ENCODE data around the gene BBS2. TPM values are rescaled to one million over a fixed set of nuclear protein-coding genes. Genes with fewer than 3 reads are reported as not detected.

The BBS2 gene
- total RNA-seq, 1 experiment from 2014 or later, result 36.4 TPM

GRCh38 chr16:56559109-56559508 is 39.3 kb upstream of the BBS2 start:
- TF ChIP-seq CTCF (IDR thresholded peaks at IDR 0.05; ENCODE audit: unreplicated experiment), result no peak
- Mint-ChIP-seq H3K9me3 (ENCODE audit: low read depth, unreplicated experiment) (no peaks in the 10 kb centered on the region), H3K4me3 (ENCODE audit: low read depth, unreplicated experiment) (no peak overlapping the region), H3K27ac (ENCODE audit: unreplicated experiment) (no peak overlapping the region), H3K4me1 (ENCODE audit: low read depth, unreplicated experiment) (no peaks in the 10 kb centered on the region), H3K36me3 (ENCODE audit: insufficient read depth, unreplicated experiment) (no peaks in the 10 kb centered on the region), H3K27me3 (ENCODE audit: unreplicated experiment) (peaks cover 72% of the 10 kb centered on the region)
- no peak for DNase-seq
- CTCF ChIA-PET, result no interaction called here
- intact Hi-C loops (cut with micrococcal nuclease; ENCODE audit: unreplicated experiment), result no loop called here
- no TSS peak for BruUV-seq (replicated peaks)

- Mint-ChIP-seq H3K36me3 (ENCODE audit: insufficient read depth, unreplicated experiment) (no peaks in the 10 kb centered on the region), H3K4me3 (ENCODE audit: low read depth, unreplicated experiment) (no peak overlapping the region), H3K27me3 (ENCODE audit: unreplicated experiment) (peaks cover 72% of the 10 kb centered on the region), H3K27ac (ENCODE audit: unreplicated experiment) (no peak overlapping the region), H3K4me1 (ENCODE audit: low read depth, unreplicated experiment) (no peaks in the 10 kb centered on the region), H3K9me3 (ENCODE audit: low read depth, unreplicated experiment) (no peaks in the 10 kb centered on the region)
- no peak for TF ChIP-seq CTCF (IDR thresholded peaks at IDR 0.05; ENCODE audit: unreplicated experiment)
- CTCF ChIA-PET, result no interaction called here
- no peak for DNase-seq
- intact Hi-C loops (cut with micrococcal nuclease; ENCODE audit: unreplicated experiment), result no loop called here
- BruUV-seq (replicated peaks), result no TSS peak
These were observed 38.4 kb upstream of the BBS2 start for GRCh38 chr16:56558024-56558747.

- Mint-ChIP-seq H3K27ac (ENCODE audit: unreplicated experiment) (no peak overlapping the region), H3K4me3 (ENCODE audit: low read depth, unreplicated experiment) (no peak overlapping the region), H3K9me3 (ENCODE audit: low read depth, unreplicated experiment) (no peaks in the 10 kb centered on the region), H3K4me1 (ENCODE audit: low read depth, unreplicated experiment) (no peaks in the 10 kb centered on the region), H3K36me3 (ENCODE audit: insufficient read depth, unreplicated experiment) (no peaks in the 10 kb centered on the region), H3K27me3 (ENCODE audit: unreplicated experiment) (peaks cover 86% of the 10 kb centered on the region)
- CTCF ChIA-PET, result no interaction called here
- no peak for DNase-seq
- no TSS peak for BruUV-seq (replicated peaks)
- TF ChIP-seq CTCF (IDR thresholded peaks at IDR 0.05; ENCODE audit: unreplicated experiment), result no peak
- intact Hi-C loops (cut with micrococcal nuclease; ENCODE audit: unreplicated experiment), result no loop called here
These were observed 34.6 kb upstream of the BBS2 start for GRCh38 chr16:56554441-56554840.

GRCh38 chr16:56551796-56552738 is 32.2 kb upstream of the BBS2 start:
- Mint-ChIP-seq H3K4me3 (ENCODE audit: low read depth, unreplicated experiment) (no peak overlapping the region), H3K36me3 (ENCODE audit: insufficient read depth, unreplicated experiment) (no peaks in the 10 kb centered on the region), H3K4me1 (ENCODE audit: low read depth, unreplicated experiment) (no peaks in the 10 kb centered on the region), H3K27ac (ENCODE audit: unreplicated experiment) (no peak overlapping the region), H3K9me3 (ENCODE audit: low read depth, unreplicated experiment) (no peaks in the 10 kb centered on the region), H3K27me3 (ENCODE audit: unreplicated experiment) (peaks cover 86% of the 10 kb centered on the region)
- DNase-seq, result no peak
- TF ChIP-seq CTCF (IDR thresholded peaks at IDR 0.05; ENCODE audit: unreplicated experiment), result no peak
- CTCF ChIA-PET, result interaction anchor here (0.7 to 1.0 kb wide), 3 partner anchors 16 to 21 kb away, joined by 4 read pairs; no protein-coding TSS in a partner anchor
- BruUV-seq (replicated peaks), result no TSS peak
- intact Hi-C loops (cut with micrococcal nuclease; ENCODE audit: unreplicated experiment), result no loop called here
